Ovary (tissue), 3 donors: Measurements from ENCODE around the gene HAND2.

ENCODE experiments used
- CTCF ChIP-seq, 3 donors: fragments of 450-650 bp in 2 of 3; fragments of 200-600 bp in 1 of 3; IDR thresholded peaks; one replicate each; pipeline versions ENCODE4 v1.5.1 to v1.8.0; 2016 to 2022; ENCODE audit warnings: antibody characterized with exemption in 3 of 3, mild to moderate bottlenecking in 1 of 3
- EP300 ChIP-seq: sonication (generic); formaldehyde crosslinking; IDR thresholded peaks from one replicate; pipeline ENCODE4 v1.6.1; 2017; ENCODE audit warnings: antibody characterized with exemption
- donor health status: DM: no; HTN: no; CAD: no.

- TF ChIP-seq EP300 (no peak), CTCF (IDR thresholded peaks at IDR 0.05) (no peak)
Observed at GRCh38 chr4:173519111-173520101, 10.6 kb downstream of the HAND2 start.
